Measurements from ENCODE around the gene UBE2V1.

UBE2V1 gene

GRCh38 chr20:50071039-50071888, 41.7 kb downstream of the UBE2V1 start:
- no peak overlapping the region for H3K27ac ChIP-seq

GRCh38 chr20:50070361-50070760, 42.6 kb downstream of the UBE2V1 start:
- no peak overlapping the region for H3K9ac ChIP-seq
- no peak for TF ChIP-seq CTCF (IDR thresholded peaks at IDR 0.05)
- no peaks in the 10 kb centered on the region for H3K9me3 ChIP-seq (ENCODE audit: control insufficient read depth, low read length)
- no peaks in the 10 kb centered on the region for H3K79me2 ChIP-seq
- H3K4me1 ChIP-seq, result no peaks in the 10 kb centered on the region
- no peak overlapping the region for H3K4me3 ChIP-seq (ENCODE audit: low read depth, low read length)
- H3K4me2 ChIP-seq (ENCODE audit: low read length), result no peak overlapping the region
- no peak overlapping the region for H2AFZ ChIP-seq
- H3K36me3 ChIP-seq (ENCODE audit: control insufficient read depth, insufficient read depth, low read length), result no peaks in the 10 kb centered on the region
- no peak overlapping the region for H3K27ac ChIP-seq
- no peaks in the 10 kb centered on the region for H3K27me3 ChIP-seq (ENCODE audit: control insufficient read depth, insufficient read depth, low read length)

More at GRCh38 chr20:50071039-50071888, 41.7 kb downstream of the UBE2V1 start:
- H3K27me3 ChIP-seq (ENCODE audit: control insufficient read depth, insufficient read depth, low read length), result no peaks in the 10 kb centered on the region
- no peak overlapping the region for H3K4me3 ChIP-seq (ENCODE audit: low read depth, low read length)
- peak; percentile 100 for TF ChIP-seq CTCF (IDR thresholded peaks at IDR 0.05)
- peaks cover 1% of the 10 kb centered on the region for H3K4me1 ChIP-seq
- H3K4me2 ChIP-seq (ENCODE audit: low read length), result peak overlapping the region; percentile 61
- peak overlapping the region; percentile 76 for H2AFZ ChIP-seq
- no peak overlapping the region for H3K9ac ChIP-seq
- no peaks in the 10 kb centered on the region for H3K36me3 ChIP-seq (ENCODE audit: control insufficient read depth, insufficient read depth, low read length)
- H3K9me3 ChIP-seq (ENCODE audit: control insufficient read depth, low read length), result no peaks in the 10 kb centered on the region
- no peaks in the 10 kb centered on the region for H3K79me2 ChIP-seq

- no peak overlapping the region for H2AFZ ChIP-seq
- no peak overlapping the region for H3K4me2 ChIP-seq (ENCODE audit: low read length)
- TF ChIP-seq CTCF (IDR thresholded peaks at IDR 0.05), result no peak
- H3K9me3 ChIP-seq (ENCODE audit: control insufficient read depth, low read length), result no peaks in the 10 kb centered on the region
- no peaks in the 10 kb centered on the region for H3K36me3 ChIP-seq (ENCODE audit: control insufficient read depth, insufficient read depth, low read length)
- H3K4me3 ChIP-seq (ENCODE audit: low read depth, low read length), result no peak overlapping the region
- H3K9ac ChIP-seq, result no peak overlapping the region
- H3K27me3 ChIP-seq (ENCODE audit: control insufficient read depth, insufficient read depth, low read length), result no peaks in the 10 kb centered on the region
- H3K4me1 ChIP-seq, result no peaks in the 10 kb centered on the region
- H3K27ac ChIP-seq, result no peak overlapping the region
- H3K79me2 ChIP-seq, result no peaks in the 10 kb centered on the region
Measured at GRCh38 chr20:50068041-50068651, 44.8 kb downstream of the UBE2V1 start.

- no peak for TF ChIP-seq CTCF (IDR thresholded peaks at IDR 0.05)
- H3K4me2 ChIP-seq (ENCODE audit: low read length), result no peak overlapping the region
- H3K9ac ChIP-seq, result no peak overlapping the region
- no peaks in the 10 kb centered on the region for H3K36me3 ChIP-seq (ENCODE audit: control insufficient read depth, insufficient read depth, low read length)
- H3K27ac ChIP-seq, result no peak overlapping the region
- no peaks in the 10 kb centered on the region for H3K79me2 ChIP-seq
- no peaks in the 10 kb centered on the region for H3K4me1 ChIP-seq
- H3K4me3 ChIP-seq (ENCODE audit: low read depth, low read length), result no peak overlapping the region
- H3K9me3 ChIP-seq (ENCODE audit: control insufficient read depth, low read length), result no peaks in the 10 kb centered on the region
- no peak overlapping the region for H2AFZ ChIP-seq
- no peaks in the 10 kb centered on the region for H3K27me3 ChIP-seq (ENCODE audit: control insufficient read depth, insufficient read depth, low read length)
Measured at GRCh38 chr20:50067461-50067860, 45.5 kb downstream of the UBE2V1 start.
